ENCODE results near the gene MAFG. TPM values are rescaled to one million over a fixed set of nuclear protein-coding genes. Genes with fewer than 3 reads are reported as not detected.

The MAFG gene
- total and polyA plus RNA-seq, 2 of the 13 experiments (the other 11 are each of a cell fraction or from before 2014, with no cell fraction given) = 14.5 to 20.0 TPM

DNA sequence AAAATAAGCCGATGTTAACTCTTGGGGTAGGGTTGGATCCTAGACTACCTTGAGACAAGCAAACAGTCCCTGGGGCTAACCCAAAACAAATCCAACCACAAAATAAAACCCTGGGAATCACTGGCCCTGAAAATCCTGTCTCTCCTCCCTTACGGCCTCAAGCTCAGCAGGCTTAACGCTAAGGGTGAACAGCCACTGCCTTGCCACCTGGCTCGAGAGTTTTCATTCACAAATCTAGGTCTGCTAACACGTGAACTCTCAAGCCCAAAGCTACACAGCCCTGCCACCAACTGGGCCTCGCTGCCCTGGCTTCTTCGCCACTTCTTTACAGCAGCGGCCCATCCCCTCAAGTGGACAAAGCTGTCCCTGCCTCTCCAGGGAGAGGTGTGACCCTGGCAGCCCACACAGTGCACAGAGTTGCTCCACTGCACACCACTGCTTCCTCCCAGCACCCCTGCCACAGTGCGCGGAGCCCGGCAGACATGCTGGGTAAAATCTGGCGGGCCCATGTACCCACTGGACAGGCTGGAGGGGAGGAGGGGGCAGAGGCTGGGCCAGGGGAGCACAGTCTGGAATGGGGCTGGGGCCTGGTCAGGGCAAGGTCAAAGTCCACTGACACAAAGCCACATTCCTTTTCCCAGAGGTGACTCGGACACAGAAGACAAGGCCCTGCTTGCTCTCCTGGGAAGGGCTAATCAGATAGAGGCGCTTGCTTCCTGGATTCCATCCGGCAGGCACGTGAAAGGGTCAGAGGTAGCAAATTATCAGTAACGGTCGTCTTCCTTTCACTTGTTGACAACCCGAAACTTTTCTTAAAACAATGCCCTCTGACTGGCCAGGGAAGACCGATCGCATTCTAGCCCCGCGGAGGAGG lies 17.3 kb downstream of the MAFG start (continued):
- TF ChIP-seq, protein P1, sequence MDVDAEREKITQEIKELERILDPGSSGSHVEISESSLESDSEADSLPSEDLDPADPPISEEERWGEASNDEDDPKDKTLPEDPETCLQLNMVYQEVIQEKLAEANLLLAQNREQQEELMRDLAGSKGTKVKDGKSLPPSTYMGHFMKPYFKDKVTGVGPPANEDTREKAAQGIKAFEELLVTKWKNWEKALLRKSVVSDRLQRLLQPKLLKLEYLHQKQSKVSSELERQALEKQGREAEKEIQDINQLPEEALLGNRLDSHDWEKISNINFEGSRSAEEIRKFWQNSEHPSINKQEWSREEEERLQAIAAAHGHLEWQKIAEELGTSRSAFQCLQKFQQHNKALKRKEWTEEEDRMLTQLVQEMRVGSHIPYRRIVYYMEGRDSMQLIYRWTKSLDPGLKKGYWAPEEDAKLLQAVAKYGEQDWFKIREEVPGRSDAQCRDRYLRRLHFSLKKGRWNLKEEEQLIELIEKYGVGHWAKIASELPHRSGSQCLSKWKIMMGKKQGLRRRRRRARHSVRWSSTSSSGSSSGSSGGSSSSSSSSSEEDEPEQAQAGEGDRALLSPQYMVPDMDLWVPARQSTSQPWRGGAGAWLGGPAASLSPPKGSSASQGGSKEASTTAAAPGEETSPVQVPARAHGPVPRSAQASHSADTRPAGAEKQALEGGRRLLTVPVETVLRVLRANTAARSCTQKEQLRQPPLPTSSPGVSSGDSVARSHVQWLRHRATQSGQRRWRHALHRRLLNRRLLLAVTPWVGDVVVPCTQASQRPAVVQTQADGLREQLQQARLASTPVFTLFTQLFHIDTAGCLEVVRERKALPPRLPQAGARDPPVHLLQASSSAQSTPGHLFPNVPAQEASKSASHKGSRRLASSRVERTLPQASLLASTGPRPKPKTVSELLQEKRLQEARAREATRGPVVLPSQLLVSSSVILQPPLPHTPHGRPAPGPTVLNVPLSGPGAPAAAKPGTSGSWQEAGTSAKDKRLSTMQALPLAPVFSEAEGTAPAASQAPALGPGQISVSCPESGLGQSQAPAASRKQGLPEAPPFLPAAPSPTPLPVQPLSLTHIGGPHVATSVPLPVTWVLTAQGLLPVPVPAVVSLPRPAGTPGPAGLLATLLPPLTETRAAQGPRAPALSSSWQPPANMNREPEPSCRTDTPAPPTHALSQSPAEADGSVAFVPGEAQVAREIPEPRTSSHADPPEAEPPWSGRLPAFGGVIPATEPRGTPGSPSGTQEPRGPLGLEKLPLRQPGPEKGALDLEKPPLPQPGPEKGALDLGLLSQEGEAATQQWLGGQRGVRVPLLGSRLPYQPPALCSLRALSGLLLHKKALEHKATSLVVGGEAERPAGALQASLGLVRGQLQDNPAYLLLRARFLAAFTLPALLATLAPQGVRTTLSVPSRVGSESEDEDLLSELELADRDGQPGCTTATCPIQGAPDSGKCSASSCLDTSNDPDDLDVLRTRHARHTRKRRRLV (CRISPR knock-in tag; IDR thresholded peaks at IDR 0.05) = peak; percentile 76; the same call in 1 of the 2 replicates
- peak; percentile 73; the same call in 1 of the 2 replicates for TF ChIP-seq PITX1 (CRISPR knock-in tag; IDR thresholded peaks at IDR 0.05)
- 0 out of 2 replicates have a peak, but pooled peaks have one; percentile 54 for TF ChIP-seq PAWR (CRISPR knock-in tag; IDR thresholded peaks at IDR 0.05; ENCODE audit: borderline replicate concordance)
- TF ChIP-seq ZNF619 (CRISPR knock-in tag; IDR thresholded peaks at IDR 0.05) = 0 out of 2 replicates have a peak, but pooled peaks have one; percentile 53
- TF ChIP-seq CENPT (CRISPR knock-in tag; IDR thresholded peaks at IDR 0.05; ENCODE audit: low read depth) = peak; percentile 40; the same call in 1 of the 2 replicates
- TF ChIP-seq, protein P2, sequence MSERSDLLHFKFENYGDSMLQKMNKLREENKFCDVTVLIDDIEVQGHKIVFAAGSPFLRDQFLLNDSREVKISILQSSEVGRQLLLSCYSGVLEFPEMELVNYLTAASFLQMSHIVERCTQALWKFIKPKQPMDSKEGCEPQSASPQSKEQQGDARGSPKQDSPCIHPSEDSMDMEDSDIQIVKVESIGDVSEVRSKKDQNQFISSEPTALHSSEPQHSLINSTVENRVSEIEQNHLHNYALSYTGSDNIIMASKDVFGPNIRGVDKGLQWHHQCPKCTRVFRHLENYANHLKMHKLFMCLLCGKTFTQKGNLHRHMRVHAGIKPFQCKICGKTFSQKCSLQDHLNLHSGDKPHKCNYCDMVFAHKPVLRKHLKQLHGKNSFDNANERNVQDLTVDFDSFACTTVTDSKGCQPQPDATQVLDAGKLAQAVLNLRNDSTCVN (CRISPR knock-in tag; IDR thresholded peaks at IDR 0.05; ENCODE audit: borderline replicate concordance) = 0 out of 2 replicates have a peak, but pooled peaks have one; percentile 14
- no peak; the same call in 1 of the 2 replicates for TF ChIP-seq ZNF160 (CRISPR knock-in tag; IDR thresholded peaks at IDR 0.05)
- TF ChIP-seq SMYD3 (CRISPR knock-in tag; IDR thresholded peaks at IDR 0.05) = no peak
- TF ChIP-seq ZNF562 (CRISPR knock-in tag; IDR thresholded peaks at IDR 0.05; ENCODE audit: borderline replicate concordance) = no peak
- TF ChIP-seq ZNF558 (CRISPR knock-in tag; IDR thresholded peaks at IDR 0.05; ENCODE audit: borderline replicate concordance) = no peak
- TF ChIP-seq PPARG (CRISPR knock-in tag; conservative IDR thresholded peaks at IDR 0.05) = peak; percentile 91
- TF ChIP-seq KLF11 (CRISPR knock-in tag; IDR thresholded peaks at IDR 0.05) = peak; percentile 83
- TF ChIP-seq ZNF674 (CRISPR knock-in tag; IDR thresholded peaks at IDR 0.05; ENCODE audit: low read depth) = no peak
- TF ChIP-seq, protein P3, sequence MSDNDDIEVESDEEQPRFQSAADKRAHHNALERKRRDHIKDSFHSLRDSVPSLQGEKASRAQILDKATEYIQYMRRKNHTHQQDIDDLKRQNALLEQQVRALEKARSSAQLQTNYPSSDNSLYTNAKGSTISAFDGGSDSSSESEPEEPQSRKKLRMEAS (IDR thresholded peaks at IDR 0.05) = peak; percentile 51; the same call in 1 of the 2 replicates
- TF ChIP-seq, protein P4, sequence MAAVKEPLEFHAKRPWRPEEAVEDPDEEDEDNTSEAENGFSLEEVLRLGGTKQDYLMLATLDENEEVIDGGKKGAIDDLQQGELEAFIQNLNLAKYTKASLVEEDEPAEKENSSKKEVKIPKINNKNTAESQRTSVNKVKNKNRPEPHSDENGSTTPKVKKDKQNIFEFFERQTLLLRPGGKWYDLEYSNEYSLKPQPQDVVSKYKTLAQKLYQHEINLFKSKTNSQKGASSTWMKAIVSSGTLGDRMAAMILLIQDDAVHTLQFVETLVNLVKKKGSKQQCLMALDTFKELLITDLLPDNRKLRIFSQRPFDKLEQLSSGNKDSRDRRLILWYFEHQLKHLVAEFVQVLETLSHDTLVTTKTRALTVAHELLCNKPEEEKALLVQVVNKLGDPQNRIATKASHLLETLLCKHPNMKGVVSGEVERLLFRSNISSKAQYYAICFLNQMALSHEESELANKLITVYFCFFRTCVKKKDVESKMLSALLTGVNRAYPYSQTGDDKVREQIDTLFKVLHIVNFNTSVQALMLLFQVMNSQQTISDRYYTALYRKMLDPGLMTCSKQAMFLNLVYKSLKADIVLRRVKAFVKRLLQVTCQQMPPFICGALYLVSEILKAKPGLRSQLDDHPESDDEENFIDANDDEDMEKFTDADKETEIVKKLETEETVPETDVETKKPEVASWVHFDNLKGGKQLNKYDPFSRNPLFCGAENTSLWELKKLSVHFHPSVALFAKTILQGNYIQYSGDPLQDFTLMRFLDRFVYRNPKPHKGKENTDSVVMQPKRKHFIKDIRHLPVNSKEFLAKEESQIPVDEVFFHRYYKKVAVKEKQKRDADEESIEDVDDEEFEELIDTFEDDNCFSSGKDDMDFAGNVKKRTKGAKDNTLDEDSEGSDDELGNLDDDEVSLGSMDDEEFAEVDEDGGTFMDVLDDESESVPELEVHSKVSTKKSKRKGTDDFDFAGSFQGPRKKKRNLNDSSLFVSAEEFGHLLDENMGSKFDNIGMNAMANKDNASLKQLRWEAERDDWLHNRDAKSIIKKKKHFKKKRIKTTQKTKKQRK (IDR thresholded peaks at IDR 0.05; ENCODE audit: low read length) = no peak
- TF ChIP-seq ZNF703 (CRISPR knock-in tag; IDR thresholded peaks at IDR 0.05; ENCODE audit: borderline replicate concordance) = no peak
- no peak; the same call in 1 of the 2 replicates for TF ChIP-seq ZNF124 (CRISPR knock-in tag; IDR thresholded peaks at IDR 0.05)
- no peak for TF ChIP-seq PCBP2 (optimal IDR thresholded peaks at IDR 0.05; ENCODE audit: low read depth, low read length, poor library complexity, severe bottlenecking)
- no peak for TF ChIP-seq ZNF44 (CRISPR knock-in tag; IDR thresholded peaks at IDR 0.05)

Measured in HepG2 (cell line).